ENCODE results near the gene BRI3BP.
"Not testable (repeated sequence)": the region's sequence is repeated elsewhere in the genome, so short reads cannot be mapped to it uniquely, and the experiment has no call there.

The BRI3BP gene

DNA sequence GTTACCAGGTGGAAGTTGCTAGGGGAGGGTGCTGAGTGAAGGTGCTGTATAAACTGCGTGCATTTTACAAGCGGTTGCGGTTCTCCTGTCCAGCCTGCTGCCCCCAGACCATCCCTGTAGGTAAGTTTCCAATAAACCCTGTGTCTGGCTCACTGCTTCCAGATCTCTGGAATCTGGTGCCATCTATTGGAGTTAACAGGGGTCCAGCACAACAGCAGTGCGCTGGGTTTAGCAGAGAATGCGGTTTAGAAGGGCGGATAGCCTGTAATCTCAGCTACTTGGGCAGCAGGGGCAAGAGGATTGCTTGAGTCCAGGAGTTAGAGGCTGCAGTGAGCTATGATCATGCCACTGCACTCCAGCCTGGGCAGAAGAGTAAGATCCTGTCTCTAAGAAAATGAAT is 76.7 kb downstream of the BRI3BP start:
- DNase-seq: no peak

GRCh38 chr12:125070661-125071390 is 77.4 kb downstream of the BRI3BP start:
- DNase-seq: no peak

- no peak for DNase-seq
Observed at GRCh38 chr12:125071456-125071855, 78.0 kb downstream of the BRI3BP start.

DNA sequence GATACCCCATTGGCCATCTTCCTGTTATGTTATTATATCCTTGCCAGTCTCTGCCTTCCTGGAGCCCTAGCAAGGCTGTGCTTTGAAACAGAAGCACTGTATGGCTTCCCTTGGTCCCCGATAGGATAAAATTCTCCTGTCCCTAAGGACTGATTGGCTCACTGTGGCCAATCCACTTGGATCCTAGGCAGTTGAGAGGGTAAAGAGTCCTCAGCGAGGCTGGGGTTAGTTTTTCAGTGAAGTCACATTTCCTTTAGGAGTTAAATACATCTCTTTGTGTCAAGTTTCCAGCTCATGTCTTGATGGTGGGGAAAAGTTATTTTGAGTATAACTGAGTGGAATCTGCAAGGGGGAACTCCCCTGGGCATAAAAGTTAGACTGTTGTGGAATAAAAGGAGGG is 79.1 kb downstream of the BRI3BP start:
- no peak for DNase-seq

DNA sequence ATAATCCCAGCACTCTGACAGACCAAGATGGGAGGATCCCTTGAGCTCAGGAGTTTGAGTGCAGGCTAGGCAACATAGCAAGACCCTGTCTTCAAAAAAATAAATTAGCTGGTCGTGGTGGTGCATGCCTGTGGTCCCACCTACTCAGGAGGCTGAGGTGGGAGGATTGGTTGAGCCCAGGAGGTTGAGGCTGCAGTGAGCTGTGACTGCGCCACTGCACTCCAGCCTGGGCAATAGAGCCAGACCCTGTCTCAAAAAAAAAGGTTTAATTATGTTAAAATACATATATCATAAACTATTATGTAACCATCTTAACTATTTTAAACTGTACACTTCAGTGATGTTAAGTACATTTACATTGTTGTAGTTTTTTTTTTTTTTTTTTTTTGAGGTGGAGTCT is 80.8 kb downstream of the BRI3BP start:
- not testable (repeated sequence) for DNase-seq

GRCh38 chr12:125076103-125076502 is 82.7 kb downstream of the BRI3BP start:
- DNase-seq: no peak

DNA sequence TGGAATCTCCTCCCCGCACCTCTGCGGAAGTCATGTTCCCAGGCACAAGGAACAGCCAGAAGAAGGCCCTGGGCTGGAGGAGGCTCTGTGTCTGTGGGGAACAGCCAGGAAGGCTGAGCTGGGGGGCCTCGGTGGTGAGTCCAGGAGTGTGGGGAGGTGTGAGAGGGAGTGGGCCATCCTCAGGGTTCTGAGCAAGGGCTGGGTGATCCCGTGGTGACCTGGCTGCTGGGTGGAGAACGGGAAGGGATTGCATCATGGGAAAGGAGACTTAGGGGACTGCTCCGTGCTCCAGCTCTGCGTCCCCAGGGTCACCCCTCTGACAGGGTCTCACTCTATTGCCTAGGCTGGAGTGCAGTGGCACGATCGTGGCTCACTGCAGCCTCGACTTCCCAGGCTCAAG is 85.6 kb downstream of the BRI3BP start:
- DNase-seq: no peak

DNA sequence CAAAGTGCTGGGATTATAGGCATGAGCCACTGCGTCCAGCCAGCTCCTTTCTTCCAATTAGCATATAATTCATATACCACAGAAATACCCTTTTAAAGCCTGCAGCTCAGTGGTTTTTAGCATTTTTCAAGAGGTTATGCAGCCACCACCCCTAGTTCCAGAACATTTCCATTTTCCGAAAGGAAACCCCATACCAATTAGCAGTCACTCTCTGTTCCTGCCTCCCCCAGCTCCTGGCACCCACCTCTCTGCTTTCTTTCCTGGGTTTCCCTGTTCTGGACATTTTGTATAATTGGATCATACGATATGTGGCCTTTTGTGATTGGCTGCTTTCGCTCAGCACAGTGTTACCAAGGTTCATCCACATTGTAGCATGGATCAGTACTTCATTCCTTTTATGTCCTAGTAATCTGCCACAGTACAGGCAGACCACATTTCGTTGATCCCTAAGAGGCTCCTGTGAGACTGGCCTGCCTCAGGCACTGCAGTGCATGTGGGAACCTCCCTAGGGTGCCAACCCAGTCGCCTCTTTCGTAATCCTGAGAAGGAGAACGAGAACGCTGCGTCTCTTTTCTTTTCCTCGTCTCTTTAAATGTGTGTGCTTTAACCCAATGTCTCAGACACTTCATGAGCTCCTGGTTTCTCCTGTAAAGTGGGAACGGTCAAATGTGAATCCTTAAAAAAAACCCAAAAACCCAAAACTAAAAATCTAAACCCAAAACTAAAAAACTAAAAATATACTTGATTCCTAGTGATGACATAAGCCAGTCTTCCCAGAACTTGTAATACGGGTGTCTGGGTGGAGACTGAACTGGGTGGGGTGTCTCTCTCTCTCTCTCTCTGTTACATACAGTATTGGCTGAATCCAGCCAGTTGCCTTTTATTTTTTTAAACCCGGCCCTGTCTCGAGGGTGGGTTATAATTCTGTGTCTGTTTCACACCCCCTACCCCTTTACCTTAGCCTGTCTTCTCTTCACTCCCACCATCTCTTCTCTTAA is 86.5 kb downstream of the BRI3BP start:
- DNase-seq: no peak
